ENCODE measurements around the gene CUBN.

Gene CUBN

DNA sequence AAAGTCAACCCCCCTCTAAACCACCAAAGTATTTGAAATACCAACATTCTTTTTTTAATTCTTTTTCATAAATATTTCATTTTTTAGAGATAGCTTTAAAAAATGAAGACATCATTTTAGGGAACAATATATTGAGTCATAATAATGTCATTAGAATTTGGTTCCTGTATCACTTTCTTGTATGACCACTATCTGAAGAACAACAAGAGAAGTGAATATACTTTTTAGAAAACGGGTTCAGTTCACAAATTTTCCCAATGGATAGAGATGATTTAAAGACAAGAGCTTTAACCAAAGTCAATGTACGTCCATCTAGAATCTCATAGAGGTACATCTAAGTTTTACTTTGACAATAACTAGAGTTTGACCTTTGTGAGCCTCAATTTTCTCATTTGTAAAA lies 48.2 kb downstream of the CUBN start:
- TF ChIP-seq, protein P1, sequence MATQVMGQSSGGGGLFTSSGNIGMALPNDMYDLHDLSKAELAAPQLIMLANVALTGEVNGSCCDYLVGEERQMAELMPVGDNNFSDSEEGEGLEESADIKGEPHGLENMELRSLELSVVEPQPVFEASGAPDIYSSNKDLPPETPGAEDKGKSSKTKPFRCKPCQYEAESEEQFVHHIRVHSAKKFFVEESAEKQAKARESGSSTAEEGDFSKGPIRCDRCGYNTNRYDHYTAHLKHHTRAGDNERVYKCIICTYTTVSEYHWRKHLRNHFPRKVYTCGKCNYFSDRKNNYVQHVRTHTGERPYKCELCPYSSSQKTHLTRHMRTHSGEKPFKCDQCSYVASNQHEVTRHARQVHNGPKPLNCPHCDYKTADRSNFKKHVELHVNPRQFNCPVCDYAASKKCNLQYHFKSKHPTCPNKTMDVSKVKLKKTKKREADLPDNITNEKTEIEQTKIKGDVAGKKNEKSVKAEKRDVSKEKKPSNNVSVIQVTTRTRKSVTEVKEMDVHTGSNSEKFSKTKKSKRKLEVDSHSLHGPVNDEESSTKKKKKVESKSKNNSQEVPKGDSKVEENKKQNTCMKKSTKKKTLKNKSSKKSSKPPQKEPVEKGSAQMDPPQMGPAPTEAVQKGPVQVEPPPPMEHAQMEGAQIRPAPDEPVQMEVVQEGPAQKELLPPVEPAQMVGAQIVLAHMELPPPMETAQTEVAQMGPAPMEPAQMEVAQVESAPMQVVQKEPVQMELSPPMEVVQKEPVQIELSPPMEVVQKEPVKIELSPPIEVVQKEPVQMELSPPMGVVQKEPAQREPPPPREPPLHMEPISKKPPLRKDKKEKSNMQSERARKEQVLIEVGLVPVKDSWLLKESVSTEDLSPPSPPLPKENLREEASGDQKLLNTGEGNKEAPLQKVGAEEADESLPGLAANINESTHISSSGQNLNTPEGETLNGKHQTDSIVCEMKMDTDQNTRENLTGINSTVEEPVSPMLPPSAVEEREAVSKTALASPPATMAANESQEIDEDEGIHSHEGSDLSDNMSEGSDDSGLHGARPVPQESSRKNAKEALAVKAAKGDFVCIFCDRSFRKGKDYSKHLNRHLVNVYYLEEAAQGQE (IDR thresholded peaks at IDR 0.05; ENCODE audit: insufficient replicate concordance, low read depth), result no peak
- TF ChIP-seq SPI1 (IDR thresholded peaks at IDR 0.05; ENCODE audit: borderline replicate concordance, low read depth) (no peak), POLR2AphosphoS5 (IDR thresholded peaks at IDR 0.05; ENCODE audit: low read depth) (no peak), GABPA (IDR thresholded peaks at IDR 0.05; ENCODE audit: low read depth) (no peak), CTCF (IDR thresholded peaks at IDR 0.05; ENCODE audit: insufficient read depth, low read length) (no peak)
- no peak overlapping the region for H3K4me3 ChIP-seq (replicated peaks; ENCODE audit: insufficient read depth, low read length)

DNA sequence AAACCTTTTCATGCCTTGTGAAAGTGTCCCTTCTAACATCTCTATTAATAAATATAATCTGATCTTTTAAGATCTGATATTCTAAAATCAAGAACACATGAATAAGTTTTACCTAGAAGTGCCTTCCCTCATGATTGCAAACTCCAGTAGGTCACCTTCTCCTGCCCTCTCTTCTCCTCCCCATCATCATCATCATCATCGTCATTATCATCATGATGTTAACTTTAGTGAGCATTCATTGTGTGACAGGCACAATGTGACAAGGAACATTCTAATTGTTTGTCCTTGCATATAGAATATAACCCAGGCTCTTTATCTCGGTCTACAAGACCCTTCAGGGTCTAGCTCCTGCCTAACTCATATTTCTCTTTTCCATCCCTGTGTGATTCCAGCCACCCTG lies 51.7 kb downstream of the CUBN start:
- Histone ChIP-seq H3K27ac (replicated peaks) (no peak overlapping the region), H3K4me3 (replicated peaks; ENCODE audit: insufficient read depth, low read length) (no peak overlapping the region), H3K27me3 (ENCODE audit: insufficient read depth, poor library complexity, severe bottlenecking) (no peaks in the 10 kb centered on the region)
- no peak for TF ChIP-seq POLR2AphosphoS5 (IDR thresholded peaks at IDR 0.05; ENCODE audit: low read depth)
- no peak for DNase-seq (ENCODE audit: low read depth in 1 of 2, low spot score in 1 of 2)

More for the DNA sequence above, 48.2 kb downstream of the CUBN start:
- H3K27me3 ChIP-seq (ENCODE audit: insufficient read depth, poor library complexity, severe bottlenecking), result no peaks in the 10 kb centered on the region
- no peak overlapping the region for H3K27ac ChIP-seq (replicated peaks)
- DNase-seq (ENCODE audit: low read depth in 1 of 2, low spot score in 1 of 2), result no peak

DNA sequence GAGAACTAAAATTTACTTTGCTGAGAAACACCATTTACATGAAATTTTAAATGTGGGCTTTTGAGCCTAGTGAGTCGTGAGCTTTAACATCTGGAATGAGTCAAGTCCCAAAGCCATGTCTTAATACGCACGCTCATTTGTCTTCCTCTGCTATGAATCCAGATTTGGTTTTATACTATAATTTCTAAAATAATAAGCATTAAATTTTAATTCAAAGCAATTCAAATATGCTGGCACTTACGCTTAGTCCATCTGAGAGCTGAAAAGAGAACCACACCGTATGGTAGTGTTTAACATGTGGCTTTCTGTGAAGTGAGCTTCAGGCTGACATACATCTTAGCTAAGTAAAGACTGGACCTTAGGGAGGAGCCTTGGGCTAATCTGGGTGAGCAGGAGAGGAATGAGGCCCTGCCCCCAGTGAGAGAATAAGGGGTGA lies 52.2 kb downstream of the CUBN start:
- Histone ChIP-seq H3K27ac (replicated peaks) (no peak overlapping the region), H3K4me3 (replicated peaks; ENCODE audit: insufficient read depth, low read length) (no peak overlapping the region), H3K27me3 (ENCODE audit: insufficient read depth, poor library complexity, severe bottlenecking) (no peaks in the 10 kb centered on the region)
- no peak for DNase-seq (ENCODE audit: low read depth in 1 of 2, low spot score in 1 of 2)
- TF ChIP-seq SPI1 (IDR thresholded peaks at IDR 0.05; ENCODE audit: borderline replicate concordance, low read depth), result no peak
- TF ChIP-seq, protein P1 (IDR thresholded peaks at IDR 0.05; ENCODE audit: insufficient replicate concordance, low read depth), result no peak
- no peak for TF ChIP-seq POLR2AphosphoS5 (IDR thresholded peaks at IDR 0.05; ENCODE audit: low read depth)
- TF ChIP-seq CTCF (IDR thresholded peaks at IDR 0.05; ENCODE audit: insufficient read depth, low read length), result no peak
- no peak for TF ChIP-seq GABPA (IDR thresholded peaks at IDR 0.05; ENCODE audit: low read depth)

- TF ChIP-seq POLR2AphosphoS5 (IDR thresholded peaks at IDR 0.05; ENCODE audit: low read depth) (no peak), GABPA (IDR thresholded peaks at IDR 0.05; ENCODE audit: low read depth) (no peak)
- DNase-seq (ENCODE audit: low read depth in 1 of 2, low spot score in 1 of 2), result no peak
- Histone ChIP-seq H3K27ac (replicated peaks) (no peak overlapping the region), H3K4me3 (replicated peaks; ENCODE audit: insufficient read depth, low read length) (no peak overlapping the region), H3K27me3 (ENCODE audit: insufficient read depth, poor library complexity, severe bottlenecking) (no peaks in the 10 kb centered on the region)
Observed at GRCh38 chr10:17076626-17077345, 52.8 kb downstream of the CUBN start.
